Activated T-cell treated with anti-CD3 and anti-CD28 coated beads, Interleukin-2, amount 50 U/mL, for 72 hours (primary cell): ENCODE results near the gene OXGR1. TPM values are rescaled to one million over a fixed set of nuclear protein-coding genes. Genes with fewer than 3 reads are reported as not detected.
"Not testable (repeated sequence)": the region's sequence is repeated elsewhere in the genome, so short reads cannot be mapped to it uniquely, and the experiment has no call there.

Experiments
- ATAC-seq, 2 donors: fragments of 150-1000 bp; cut with Tn5 transposase; replicated peaks in 1 of 2; 2 replicates each; pipeline ENCODE4 v1.10.0; 2021; ENCODE audit warnings: moderate library complexity in 2 of 2, mild to moderate bottlenecking in 1 of 2
- DNase-seq, 2 donors: peaks; one replicate each; pipeline ENCODE4 v3.0.0; 2021 to 2022; ENCODE audit warnings: mixed read lengths in 1 of 2
- H3K27ac Mint-ChIP-seq: one replicate; pipeline ENCODE4 v1.8.0; 2022; ENCODE audit warnings: mild to moderate bottlenecking, moderate library complexity, mixed read lengths
- H3K27me3 Mint-ChIP-seq: one replicate; pipeline ENCODE4 v1.8.0; 2022; ENCODE audit warnings: low read depth, mixed read lengths
- H3K36me3 Mint-ChIP-seq, 2 donors: one replicate each; pipeline ENCODE4 v1.8.0; 2022; ENCODE audit warnings: mixed read lengths in 2 of 2, mild to moderate bottlenecking in 1 of 2; ENCODE audit not compliant: insufficient read depth in 2 of 2
- H3K4me1 Mint-ChIP-seq: one replicate; pipeline ENCODE4 v1.8.0; 2022; ENCODE audit warnings: low read depth, mixed read lengths
- H3K4me3 Mint-ChIP-seq, 2 donors: one replicate each; pipeline ENCODE4 v1.8.0; 2022; ENCODE audit warnings: mild to moderate bottlenecking in 2 of 2, mixed read lengths in 2 of 2, moderate library complexity in 2 of 2
- H3K9me3 Mint-ChIP-seq, 2 donors: one replicate each; pipeline ENCODE4 v1.8.0; 2022; ENCODE audit warnings: mixed read lengths in 2 of 2
- total RNA-seq, 2 donors: library from RNA; stranded (reverse); gene quantifications; one replicate each; pipeline ENCODE4 v1.2.3, GENCODE V29; 2022

The OXGR1 gene
- total RNA-seq, 2 donors from 2014 or later = not detected

GRCh38 chr13:97000295-97000925 lies 6.1 kb upstream of the OXGR1 start:
- Mint-ChIP-seq H3K27ac (no peak overlapping the region), H3K4me3 (no peak overlapping the region), H3K4me1 (no peaks in the 10 kb centered on the region), H3K36me3 (no peaks in the 10 kb centered on the region), H3K27me3 (peaks cover 36% of the 10 kb centered on the region), H3K9me3 (no peaks in the 10 kb centered on the region)
- ATAC-seq (no peak), DNase-seq (no peak)

GRCh38 chr13:96999091-96999490 lies 4.8 kb upstream of the OXGR1 start:
- Mint-ChIP-seq H3K27me3 (peaks cover 46% of the 10 kb centered on the region), H3K27ac (no peak overlapping the region), H3K4me1 (no peaks in the 10 kb centered on the region), H3K36me3 (peaks cover 0 to 4% of the 10 kb centered on the region in 2 donors), H3K4me3 (no peak overlapping the region), H3K9me3 (no peaks in the 10 kb centered on the region)
- no peak for DNase-seq
- no peak for ATAC-seq

GRCh38 chr13:96998051-96998450 lies 3.8 kb upstream of the OXGR1 start:
- ATAC-seq = no peak

DNA sequence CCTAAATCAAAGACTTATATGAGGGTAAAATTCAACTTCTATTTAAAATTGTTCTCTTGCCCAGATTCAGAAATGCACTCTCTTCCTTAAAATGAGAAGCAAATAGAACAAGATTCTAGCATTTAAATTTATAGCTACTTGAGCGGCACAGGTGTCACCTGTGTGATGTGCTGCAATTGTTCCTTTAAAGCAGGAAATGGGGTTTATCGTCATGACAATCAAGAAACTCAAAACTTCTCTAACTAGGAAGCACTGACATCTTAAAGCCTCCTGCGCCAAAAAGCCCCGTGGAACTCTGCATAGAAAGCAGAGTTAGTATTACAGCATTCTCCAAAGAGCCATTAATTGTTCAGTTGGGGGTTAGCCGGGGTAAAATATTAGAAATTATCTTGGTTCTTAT lies 2.6 kb upstream of the OXGR1 start:
- Mint-ChIP-seq H3K36me3 (peaks cover 0 to 4% of the 10 kb centered on the region in 2 donors), H3K9me3 (peaks cover 1 to 2% of the 10 kb centered on the region in 2 donors), H3K4me3 (no peak overlapping the region), H3K27ac (no peak overlapping the region), H3K4me1 (no peaks in the 10 kb centered on the region), H3K27me3 (peaks cover 53% of the 10 kb centered on the region)
- DNase-seq = no peak
- ATAC-seq = no peak

More at GRCh38 chr13:96998051-96998450, 3.8 kb upstream of the OXGR1 start:
- Mint-ChIP-seq H3K27me3 (peaks cover 54% of the 10 kb centered on the region), H3K9me3 (peaks cover 0 to 1% of the 10 kb centered on the region in 2 donors), H3K4me3 (no peak overlapping the region), H3K36me3 (peaks cover 0 to 4% of the 10 kb centered on the region in 2 donors), H3K4me1 (no peaks in the 10 kb centered on the region), H3K27ac (no peak overlapping the region)
- no peak for DNase-seq

DNA sequence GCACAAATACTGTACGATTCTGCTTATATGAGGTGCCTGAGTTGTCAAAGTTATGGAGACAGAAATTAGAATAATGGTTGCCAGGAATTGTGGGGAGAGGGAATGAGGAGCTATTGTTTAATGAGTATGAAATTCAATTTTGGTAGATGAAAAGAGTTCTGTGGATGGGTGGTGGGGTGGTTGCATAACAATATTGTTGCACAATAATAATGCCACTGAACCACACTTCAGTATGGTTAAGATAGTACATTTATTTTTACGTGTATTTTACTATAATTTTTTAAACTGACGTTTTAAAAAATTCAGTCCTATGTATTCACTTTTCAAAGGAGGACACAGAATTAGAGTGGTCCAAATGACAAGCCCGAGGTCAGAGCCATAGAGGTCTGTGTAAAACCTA lies 1.8 kb upstream of the OXGR1 start:
- Mint-ChIP-seq H3K27me3 (peaks cover 53% of the 10 kb centered on the region), H3K27ac (no peak overlapping the region), H3K4me1 (no peaks in the 10 kb centered on the region), H3K36me3 (peaks cover 0 to 4% of the 10 kb centered on the region in 2 donors), H3K4me3 (no peak overlapping the region), H3K9me3 (peaks cover 2 to 5% of the 10 kb centered on the region in 2 donors)
- ATAC-seq (no peak), DNase-seq (no peak)

DNA sequence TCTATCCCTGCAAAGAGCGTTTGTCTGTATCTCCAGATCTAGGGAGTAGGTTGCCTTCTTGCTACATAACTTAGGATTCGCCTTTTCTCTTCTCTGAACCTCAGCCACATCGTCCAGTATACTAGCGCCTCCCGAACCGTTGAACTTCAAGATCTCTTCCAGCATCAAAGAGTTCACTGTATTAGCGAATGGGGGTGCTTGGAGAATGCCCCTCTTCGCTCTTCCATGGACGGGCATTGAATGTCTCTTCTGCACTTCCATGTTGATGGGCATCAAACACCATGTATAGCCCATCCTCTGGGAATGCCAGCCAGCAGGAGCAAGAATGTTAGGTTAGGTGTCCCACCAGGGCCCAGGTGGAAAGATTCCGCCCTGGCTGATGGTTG lies 575 bp upstream of the OXGR1 start:
- Mint-ChIP-seq H3K4me1 (no peaks in the 10 kb centered on the region), H3K4me3 (peak overlapping the region; percentile 22 to 43), H3K9me3 (peaks cover 2 to 5% of the 10 kb centered on the region in 2 donors), H3K36me3 (peaks cover 0 to 4% of the 10 kb centered on the region in 2 donors), H3K27me3 (peaks cover 41% of the 10 kb centered on the region), H3K27ac (no peak overlapping the region)
- ATAC-seq (no peak), DNase-seq (no peak)

DNA sequence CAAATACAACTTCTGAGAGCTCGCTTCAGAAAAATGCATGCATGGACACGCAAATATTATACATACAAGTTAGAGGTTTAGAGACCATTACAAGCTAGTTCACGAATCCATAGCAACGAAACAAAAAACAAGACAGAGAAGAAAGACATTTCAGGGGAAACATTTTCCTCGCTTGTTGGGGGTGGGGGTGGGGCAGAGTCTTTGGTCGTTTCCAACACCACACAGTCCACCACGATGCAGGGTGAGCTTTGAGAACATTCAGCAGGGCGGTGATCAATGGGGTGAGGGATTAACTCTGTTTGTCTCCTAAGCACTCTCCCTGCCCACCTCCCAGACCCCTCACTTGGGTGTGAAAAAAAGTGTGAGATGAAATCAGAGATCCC lies 651 bp downstream of the OXGR1 start:
- Mint-ChIP-seq H3K36me3 (peaks cover 0 to 4% of the 10 kb centered on the region in 2 donors), H3K4me3 (peak overlapping the region; percentile 23 to 43)

DNA sequence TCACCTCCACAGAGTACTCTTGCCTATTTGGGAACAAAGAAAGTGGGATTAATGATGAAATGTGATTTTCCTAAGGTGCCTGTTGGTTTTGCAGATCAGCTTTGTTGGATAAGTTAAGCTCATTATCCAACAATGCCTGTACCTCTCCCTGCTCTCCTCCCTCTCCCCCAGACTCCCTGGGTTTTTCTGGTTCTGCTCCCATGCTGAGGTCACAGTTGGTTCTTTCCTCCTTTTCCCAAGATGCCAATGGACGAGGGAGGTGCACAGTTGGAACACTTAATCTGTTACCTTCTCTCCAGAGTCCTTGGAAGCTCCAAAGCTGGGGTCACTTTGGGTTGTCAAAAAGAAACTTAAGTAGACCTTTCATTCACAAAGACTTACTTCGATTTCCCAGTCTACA lies 1.6 kb downstream of the OXGR1 start:
- Mint-ChIP-seq H3K9me3 (peaks cover 2 to 5% of the 10 kb centered on the region in 2 donors), H3K27ac (no peak overlapping the region), H3K4me3 (no peak overlapping the region), H3K36me3 (peaks cover 0 to 4% of the 10 kb centered on the region in 2 donors), H3K27me3 (peaks cover 39% of the 10 kb centered on the region), H3K4me1 (no peaks in the 10 kb centered on the region)
- DNase-seq = no peak
- ATAC-seq = no peak

More for the DNA sequence above, 651 bp downstream of the OXGR1 start:
- no peaks in the 10 kb centered on the region for H3K4me1 Mint-ChIP-seq
- H3K27me3 Mint-ChIP-seq = peaks cover 41% of the 10 kb centered on the region
- no peak overlapping the region for H3K27ac Mint-ChIP-seq
- DNase-seq (no peak), ATAC-seq (no peak)
- H3K9me3 Mint-ChIP-seq = peaks cover 2 to 5% of the 10 kb centered on the region in 2 donors

DNA sequence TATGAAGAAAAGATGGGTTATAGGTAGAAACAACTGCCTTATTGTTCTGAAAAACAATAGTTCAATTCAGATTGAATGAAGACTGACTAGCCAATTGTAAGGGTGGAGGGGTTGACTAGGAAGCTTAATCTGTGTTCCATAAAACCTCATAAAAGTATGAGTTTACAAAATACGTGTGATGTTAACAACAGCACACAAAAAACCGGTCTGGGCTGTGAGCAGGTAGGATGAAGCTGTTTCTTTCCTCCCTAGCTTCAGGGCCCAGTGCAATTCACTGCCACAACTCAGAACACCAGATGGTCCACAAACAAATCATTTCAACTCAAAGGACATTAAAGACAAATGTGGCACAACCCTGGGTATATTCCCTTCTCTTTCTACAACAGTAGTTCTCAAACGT lies 3.2 kb downstream of the OXGR1 start:
- Mint-ChIP-seq H3K9me3 (peaks cover 2 to 5% of the 10 kb centered on the region in 2 donors), H3K36me3 (peaks cover 0 to 4% of the 10 kb centered on the region in 2 donors), H3K4me1 (no peaks in the 10 kb centered on the region), H3K27ac (no peak overlapping the region), H3K27me3 (peaks cover 41% of the 10 kb centered on the region), H3K4me3 (no peak overlapping the region)
- ATAC-seq (no peak), DNase-seq (no peak)

GRCh38 chr13:96988441-96988840 lies 5.8 kb downstream of the OXGR1 start:
- no peak overlapping the region for H3K4me3 Mint-ChIP-seq
- no peak for ATAC-seq

DNA sequence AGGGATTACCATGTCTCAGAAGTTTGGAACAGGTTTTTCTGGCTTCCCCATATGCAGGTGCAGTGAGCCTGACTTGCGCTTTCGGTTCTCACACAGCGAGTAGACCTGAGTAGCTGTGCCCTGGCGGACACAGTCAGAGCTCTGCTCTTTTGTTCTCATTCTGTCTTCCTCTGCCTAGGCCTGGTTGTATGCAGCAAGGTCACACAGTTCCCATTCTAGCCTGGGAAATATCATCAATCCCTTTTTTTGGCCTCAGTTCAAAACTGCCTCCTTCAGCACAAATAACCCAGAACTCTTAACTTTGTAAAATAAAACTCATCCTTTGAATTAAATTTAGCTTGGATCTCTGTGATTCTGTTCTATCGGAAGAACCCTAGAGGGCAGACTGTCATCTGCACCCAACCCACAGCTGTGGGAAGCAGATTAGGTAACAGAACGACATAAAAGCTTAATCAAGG lies 10.2 kb downstream of the OXGR1 start:
- ATAC-seq = peak; percentile 63 to 74
- H3K36me3 Mint-ChIP-seq = peaks cover 0 to 2% of the 10 kb centered on the region in 2 donors
- peaks cover 30% of the 10 kb centered on the region for H3K27me3 Mint-ChIP-seq
- no peak overlapping the region for H3K27ac Mint-ChIP-seq
- H3K4me1 Mint-ChIP-seq = peaks cover 10% of the 10 kb centered on the region
- H3K4me3 Mint-ChIP-seq = peak overlapping the region; percentile 18 to 52
- DNase-seq = no peak
- H3K9me3 Mint-ChIP-seq = peaks cover 3 to 4% of the 10 kb centered on the region in 2 donors

More at GRCh38 chr13:96988441-96988840, 5.8 kb downstream of the OXGR1 start:
- DNase-seq = no peak
- Mint-ChIP-seq H3K9me3 (peaks cover 2 to 4% of the 10 kb centered on the region in 2 donors), H3K27me3 (peaks cover 32% of the 10 kb centered on the region), H3K27ac (no peak overlapping the region), H3K4me1 (peaks cover 10% of the 10 kb centered on the region), H3K36me3 (no peaks in the 10 kb centered on the region)

DNA sequence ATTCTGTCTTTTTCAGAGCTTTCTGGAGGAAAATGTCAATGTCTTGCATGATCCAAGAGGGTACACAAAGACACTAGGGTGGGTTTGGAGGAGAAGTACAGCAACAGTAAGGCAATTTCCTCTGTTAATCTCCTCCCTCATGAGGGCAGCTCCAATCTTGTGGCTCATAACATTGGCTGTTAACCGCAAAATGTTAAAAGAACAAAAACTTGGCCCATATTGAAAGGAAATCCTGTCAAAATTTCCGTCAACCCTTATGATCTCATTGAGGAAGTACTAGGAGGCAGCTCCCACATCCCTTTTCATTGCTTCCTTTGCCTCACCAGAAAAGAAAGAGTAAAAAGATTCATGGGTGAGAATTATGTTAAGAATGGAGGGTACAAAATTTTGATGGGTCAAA lies 11.6 kb downstream of the OXGR1 start:
- Mint-ChIP-seq H3K9me3 (peaks cover 3 to 6% of the 10 kb centered on the region in 2 donors), H3K4me1 (peaks cover 10% of the 10 kb centered on the region), H3K27me3 (peaks cover 32% of the 10 kb centered on the region), H3K4me3 (peak overlapping the region in 1 of 2 donors; percentile 33), H3K36me3 (peaks cover 0 to 3% of the 10 kb centered on the region in 2 donors), H3K27ac (peak overlapping the region; percentile 22)
- DNase-seq (no peak), ATAC-seq (no peak)

DNA sequence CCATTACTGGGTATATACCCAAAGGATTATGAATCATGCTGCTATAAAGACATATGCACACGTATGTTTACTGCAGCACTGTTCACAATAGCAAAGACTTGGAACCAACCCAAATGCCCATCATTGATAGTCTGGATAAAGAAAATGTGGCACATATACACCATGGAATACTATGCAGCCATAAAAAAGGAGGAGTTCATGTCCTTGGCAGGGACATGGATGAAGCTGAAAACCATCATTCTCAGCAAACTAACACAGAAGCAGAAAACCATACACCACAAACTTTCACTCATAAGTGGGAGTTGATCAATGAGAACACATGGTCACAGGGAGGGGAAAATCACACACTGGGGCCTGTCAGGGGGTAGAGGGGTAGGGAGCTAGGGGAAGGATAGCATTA lies 14.4 kb downstream of the OXGR1 start:
- Mint-ChIP-seq H3K4me1 (peaks cover 10% of the 10 kb centered on the region), H3K27me3 (peaks cover 32% of the 10 kb centered on the region)
- ATAC-seq, DNase-seq, H3K4me3 Mint-ChIP-seq, H3K36me3 Mint-ChIP-seq, H3K27ac Mint-ChIP-seq, H3K9me3 Mint-ChIP-seq: not testable (repeated sequence)

DNA sequence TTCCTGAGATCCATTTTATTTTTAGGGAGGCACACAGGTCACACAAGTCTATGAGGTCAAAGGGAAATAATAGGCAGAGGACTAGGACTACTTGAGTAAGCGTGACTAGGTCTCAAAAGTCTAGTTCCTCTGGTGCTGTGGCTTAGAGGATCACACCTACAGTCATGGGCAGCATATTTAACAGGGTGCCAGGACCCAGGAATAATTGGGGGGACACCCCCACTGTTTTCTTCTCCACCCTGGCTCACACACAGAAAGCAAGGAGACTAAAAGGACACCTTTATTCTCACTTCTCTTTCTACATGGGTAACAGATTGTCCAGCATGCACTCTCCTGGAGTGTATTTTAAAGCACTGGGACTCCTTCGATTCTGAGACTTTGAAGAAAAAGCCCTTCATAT lies 26.2 kb downstream of the OXGR1 start:
- Mint-ChIP-seq H3K4me1 (no peaks in the 10 kb centered on the region), H3K9me3 (peaks cover 11 to 26% of the 10 kb centered on the region in 2 donors), H3K36me3 (peaks cover 10 to 20% of the 10 kb centered on the region in 2 donors), H3K4me3 (no peak overlapping the region), H3K27ac (no peak overlapping the region), H3K27me3 (no peaks in the 10 kb centered on the region)
- ATAC-seq (no peak), DNase-seq (no peak)
